HEK293 (cell line): ENCODE data around the gene DNA2.

Experiments used
- CTCF ChIA-PET: fragments of 350-600 bp; formaldehyde crosslinking; extraction: SDS; loops from one replicate; lab custom pipeline; 2021; ENCODE audit warnings: antibody characterized with exemption; lab: Yijun Ruan, JAX
- POLR2A ChIA-PET: fragments of 300-600 bp; formaldehyde crosslinking; extraction: SDS; loops from one replicate; lab custom pipeline; 2020; ENCODE audit warnings: antibody characterized with exemption, inconsistent platforms; lab: Yijun Ruan, JAX
- H3K27ac ChIP-seq: fragments of 200-500 bp; sonication (Bioruptor generic); 2 replicates; pipeline ENCODE4 v1.5.1; 2014; ENCODE audit warnings: low read depth, low read length, control low read depth, inconsistent platforms; ENCODE audit errors: extremely low read depth
- H3K36me3 ChIP-seq, 2 experiments: fragments of 200-500 bp in 1 of 2; sonication (Bioruptor generic) in 1 of 2; 1 replicate in 1 of 2; 2 replicates in 1 of 2; pipeline ENCODE4 v1.5.1; 2014 to 2017; ENCODE audit warnings: inconsistent platforms in 2 of 2, low read length in 2 of 2; ENCODE audit not compliant: control insufficient read depth in 2 of 2, insufficient read depth in 1 of 2
- H3K4me1 ChIP-seq: fragments of 200-500 bp; sonication (Bioruptor generic); 2 replicates; pipeline ENCODE4 v1.5.1; 2014; ENCODE audit warnings: mild to moderate bottlenecking, low read length, inconsistent platforms; ENCODE audit not compliant: control insufficient read depth, insufficient read depth
- H3K4me3 ChIP-seq: 2 replicates; pipeline ENCODE4 v1.5.1; 2011; ENCODE audit warnings: low read depth, mild to moderate bottlenecking, control low read depth, low read length, moderate library complexity
- H3K9me3 ChIP-seq: fragments of 200-500 bp; sonication (Bioruptor generic); 2 replicates; pipeline ENCODE4 v1.5.1; 2014; ENCODE audit warnings: low read depth, low read length, inconsistent platforms; ENCODE audit not compliant: control insufficient read depth, insufficient read depth
- ELK4 ChIP-seq: IDR thresholded peaks from 2 replicates; pipeline ENCODE4 v1.6.1; 2011; ENCODE audit warnings: mild to moderate bottlenecking, low read depth, low read length, borderline replicate concordance
- MYNN ChIP-seq: fragments of 450-650 bp; formaldehyde crosslinking; IDR thresholded peaks from 2 replicates; pipeline ENCODE4 v1.5.1; 2016; ENCODE audit warnings: missing biosample characterization, missing genetic modification characterization, borderline replicate concordance
- OVOL3 ChIP-seq: fragments of 450-650 bp; formaldehyde crosslinking; IDR thresholded peaks from 2 replicates; pipeline ENCODE4 v1.5.1; 2016; ENCODE audit warnings: missing biosample characterization, missing genetic modification characterization
- PRDM10 ChIP-seq: fragments of 450-650 bp; formaldehyde crosslinking; IDR thresholded peaks from 2 replicates; pipeline ENCODE4 v1.5.1; 2016; ENCODE audit warnings: missing biosample characterization, missing genetic modification characterization
- ZBTB1 ChIP-seq: fragments of 450-650 bp; formaldehyde crosslinking; IDR thresholded peaks from 2 replicates; pipeline ENCODE4 v1.5.1; 2016; ENCODE audit warnings: missing biosample characterization, missing genetic modification characterization
- ZBTB49 ChIP-seq: fragments of 450-650 bp; formaldehyde crosslinking; IDR thresholded peaks from 2 replicates; pipeline ENCODE4 v1.5.1; 2016; ENCODE audit warnings: missing biosample characterization, missing genetic modification characterization, low read depth
- ZNF155 ChIP-seq: fragments of 450-650 bp; formaldehyde crosslinking; IDR thresholded peaks from 2 replicates; pipeline ENCODE4 v1.5.1; 2016; ENCODE audit warnings: missing biosample characterization, missing genetic modification characterization
- ZNF280D ChIP-seq: fragments of 450-650 bp; formaldehyde crosslinking; IDR thresholded peaks from 2 replicates; pipeline ENCODE4 v1.5.1; 2016; ENCODE audit warnings: missing biosample characterization, missing genetic modification characterization
- ZNF423 ChIP-seq: fragments of 450-650 bp; formaldehyde crosslinking; IDR thresholded peaks from 2 replicates; pipeline ENCODE4 v1.5.1; 2016; ENCODE audit warnings: missing biosample characterization, missing genetic modification characterization
- ZNF433 ChIP-seq: fragments of 450-650 bp; formaldehyde crosslinking; IDR thresholded peaks from 2 replicates; pipeline ENCODE4 v1.5.1; 2016; ENCODE audit warnings: missing biosample characterization, missing genetic modification characterization, low read depth
- ZNF501 ChIP-seq: fragments of 450-650 bp; formaldehyde crosslinking; IDR thresholded peaks from 2 replicates; pipeline ENCODE4 v1.5.1; 2016; ENCODE audit warnings: missing biosample characterization, missing genetic modification characterization
- ZNF521 ChIP-seq: fragments of 450-650 bp; formaldehyde crosslinking; IDR thresholded peaks from 2 replicates; pipeline ENCODE4 v1.5.1; 2017; ENCODE audit warnings: missing biosample characterization, mild to moderate bottlenecking, missing genetic modification characterization
- ZNF639 ChIP-seq: fragments of 450-650 bp; formaldehyde crosslinking; IDR thresholded peaks from 2 replicates; pipeline ENCODE4 v1.5.1; 2016; ENCODE audit warnings: missing biosample characterization, missing genetic modification characterization
- ZSCAN5A ChIP-seq: fragments of 450-650 bp; formaldehyde crosslinking; IDR thresholded peaks from 2 replicates; pipeline ENCODE4 v1.5.1; 2016; ENCODE audit warnings: missing biosample characterization, missing genetic modification characterization

DNA2 gene

GRCh38 chr10:68501691-68502090 is 29.9 kb upstream of the DNA2 start (continued):
- TF ChIP-seq ZNF155 (tag by site-specific recombination) (no peak), ZBTB49 (tag by site-specific recombination) (no peak), ZSCAN5A (tag by site-specific recombination) (no peak)

GRCh38 chr10:68499544-68499943 is 27.8 kb upstream of the DNA2 start:
- Histone ChIP-seq H3K36me3 (peaks cover 20 to 25% of the 10 kb centered on the region in 2 experiments; a peak in 2 of 3 replicates), H3K4me3 (no peak overlapping the region), H3K9me3 (no peaks in the 10 kb centered on the region), H3K27ac (no peak overlapping the region), H3K4me1 (no peaks in the 10 kb centered on the region)
- POLR2A ChIA-PET = no interaction called here
- CTCF ChIA-PET = interaction anchor here (0.6 kb wide), 1 partner anchor 98 kb away, joined by 4 read pairs; no protein-coding TSS in a partner anchor
- TF ChIP-seq ZNF423 (tag by site-specific recombination) (no peak), ELK4 (no peak), ZNF501 (tag by site-specific recombination) (no peak), ZNF280D (no peak), ZNF433 (no peak), ZBTB1 (no peak), MYNN (tag by site-specific recombination) (no peak), ZNF521 (tag by site-specific recombination) (no peak), OVOL3 (no peak)

- Histone ChIP-seq H3K4me3 (no peak overlapping the region), H3K36me3 (peaks cover 15 to 27% of the 10 kb centered on the region in 2 experiments; a peak in 2 of 3 replicates), H3K27ac (no peak overlapping the region), H3K9me3 (no peaks in the 10 kb centered on the region), H3K4me1 (no peaks in the 10 kb centered on the region)
- TF ChIP-seq PRDM10 = no peak
- TF ChIP-seq ZNF155 (tag by site-specific recombination) = no peak
- no peak for TF ChIP-seq ZNF639 (tag by site-specific recombination)
- ChIA-PET POLR2A (interaction anchor here (0.6 kb wide), 1 partner anchor 282 kb away, joined by 3 read pairs; no protein-coding TSS in a partner anchor), CTCF (interaction anchor here (0.8 kb wide), 1 partner anchor 55 kb away, joined by 4 read pairs; no protein-coding TSS in a partner anchor)
Measured at GRCh38 chr10:68496072-68496471, 24.3 kb upstream of the DNA2 start.
